Measurements from ENCODE around the gene SMOC2. TPM values are rescaled to one million over a fixed set of nuclear protein-coding genes. Genes with fewer than 3 reads are reported as not detected.

Gene SMOC2
- total RNA-seq, 4 donors from 2014 or later: 9.0 to 25.7 (median 15.2) TPM

GRCh38 chr6:168441434-168442391 is 729 bp downstream of the SMOC2 start:
- peak overlapping the region in 2 of 3 donors; percentile 23 to 67 for H3K4me3 ChIP-seq (replicated peaks in 1 of 3)
- intact Hi-C loops (cut with DNase I): no loop called here
- DNase-seq: no peak
- peak overlapping the region in 1 of 3 donors; percentile 67 for H3K27ac ChIP-seq
- H3K27me3 ChIP-seq: no peaks in the 10 kb centered on the region
- H3K36me3 ChIP-seq: no peaks in the 10 kb centered on the region
- peaks cover 12 to 25% of the 10 kb centered on the region in 2 donors for H3K4me1 ChIP-seq
- H3K9me3 ChIP-seq: no peaks in the 10 kb centered on the region
- 4 to 10% methylated on average over 30 of the region's 87 CpGs for WGBS, 2 donors
- no peak for TF ChIP-seq POLR2A (IDR thresholded peaks at IDR 0.05)
- TF ChIP-seq CTCF (IDR thresholded peaks at IDR 0.05): peak in 1 of 6 experiments; percentile 0

GRCh38 chr6:168442646-168443045 is 1.7 kb downstream of the SMOC2 start:
- Histone ChIP-seq H3K4me1 (peaks cover 15 to 34% of the 10 kb centered on the region in 2 donors), H3K4me3 (replicated peaks in 1 of 3) (no peak overlapping the region), H3K9me3 (no peaks in the 10 kb centered on the region), H3K36me3 (no peaks in the 10 kb centered on the region), H3K27ac (no peak overlapping the region), H3K27me3 (no peaks in the 10 kb centered on the region)
- WGBS, 2 donors: 50 to 53% methylated on average over 5 of the region's 5 CpGs
- intact Hi-C loops (cut with DNase I): no loop called here
- TF ChIP-seq POLR2A (IDR thresholded peaks at IDR 0.05) (no peak), CTCF (IDR thresholded peaks at IDR 0.05) (no peak)
- no peak for DNase-seq

DNA sequence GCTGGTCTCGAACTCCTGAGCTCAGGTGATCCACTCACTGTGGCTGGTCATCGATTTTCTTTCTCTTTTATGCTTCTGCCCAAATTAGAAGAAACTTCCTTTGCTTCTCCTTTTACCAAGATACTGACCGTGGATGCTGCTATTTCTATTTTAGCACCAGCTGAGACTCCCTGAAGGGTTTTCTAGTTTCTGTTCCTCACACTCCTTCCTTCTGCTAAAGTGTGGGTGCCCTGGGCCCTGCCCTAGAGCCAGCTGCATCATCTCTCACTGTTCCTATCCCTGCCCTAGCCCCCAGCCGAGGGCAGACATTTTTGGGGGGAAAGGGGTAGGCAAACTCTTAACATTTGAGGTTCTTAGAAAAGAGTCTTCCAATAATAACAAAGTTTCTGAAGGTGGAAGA is 6.3 kb downstream of the SMOC2 start:
- H3K4me3 ChIP-seq (replicated peaks in 1 of 3): no peak overlapping the region
- peak overlapping the region in 1 of 3 donors; percentile 12 for H3K27ac ChIP-seq
- no peak for DNase-seq
- H3K36me3 ChIP-seq: no peaks in the 10 kb centered on the region
- 81 to 87% methylated on average over 4 of the region's 4 CpGs for WGBS, 2 donors
- no peaks in the 10 kb centered on the region for H3K27me3 ChIP-seq
- intact Hi-C loops (cut with DNase I): no loop called here
- no peaks in the 10 kb centered on the region for H3K9me3 ChIP-seq
- TF ChIP-seq CTCF (IDR thresholded peaks at IDR 0.05): no peak
- TF ChIP-seq POLR2A (IDR thresholded peaks at IDR 0.05): no peak
- peaks cover 5 to 20% of the 10 kb centered on the region in 2 donors for H3K4me1 ChIP-seq

DNA sequence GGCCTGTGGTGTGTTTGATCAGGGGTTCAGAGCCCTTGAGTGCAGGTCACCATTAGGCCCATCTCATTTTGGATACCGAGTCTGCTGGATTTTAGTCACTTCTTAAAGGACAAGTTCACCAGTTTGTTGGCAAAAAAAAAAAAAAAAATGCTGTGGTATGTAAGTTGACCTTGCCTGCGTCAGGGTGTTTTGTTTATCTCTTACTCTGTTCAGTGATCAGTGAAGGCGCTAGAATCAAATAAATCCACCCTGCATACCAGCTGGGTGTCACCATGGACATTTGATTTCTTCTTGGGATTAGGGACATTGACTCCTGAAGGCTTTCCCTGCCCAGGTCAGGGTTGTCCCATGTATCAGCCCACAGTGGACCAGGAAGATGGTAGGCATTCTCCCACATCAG is 6.7 kb downstream of the SMOC2 start:
- Histone ChIP-seq H3K27ac (peak overlapping the region in 1 of 3 donors; percentile 12), H3K4me3 (replicated peaks in 1 of 3) (no peak overlapping the region), H3K27me3 (no peaks in the 10 kb centered on the region), H3K4me1 (peaks cover 3 to 20% of the 10 kb centered on the region in 2 donors), H3K36me3 (no peaks in the 10 kb centered on the region), H3K9me3 (no peaks in the 10 kb centered on the region)
- no peak for DNase-seq
- intact Hi-C loops (cut with DNase I): no loop called here
- WGBS, 2 donors: 81 to 87% methylated on average over 3 of the region's 3 CpGs
- TF ChIP-seq CTCF (IDR thresholded peaks at IDR 0.05): no peak
- TF ChIP-seq POLR2A (IDR thresholded peaks at IDR 0.05): no peak

DNA sequence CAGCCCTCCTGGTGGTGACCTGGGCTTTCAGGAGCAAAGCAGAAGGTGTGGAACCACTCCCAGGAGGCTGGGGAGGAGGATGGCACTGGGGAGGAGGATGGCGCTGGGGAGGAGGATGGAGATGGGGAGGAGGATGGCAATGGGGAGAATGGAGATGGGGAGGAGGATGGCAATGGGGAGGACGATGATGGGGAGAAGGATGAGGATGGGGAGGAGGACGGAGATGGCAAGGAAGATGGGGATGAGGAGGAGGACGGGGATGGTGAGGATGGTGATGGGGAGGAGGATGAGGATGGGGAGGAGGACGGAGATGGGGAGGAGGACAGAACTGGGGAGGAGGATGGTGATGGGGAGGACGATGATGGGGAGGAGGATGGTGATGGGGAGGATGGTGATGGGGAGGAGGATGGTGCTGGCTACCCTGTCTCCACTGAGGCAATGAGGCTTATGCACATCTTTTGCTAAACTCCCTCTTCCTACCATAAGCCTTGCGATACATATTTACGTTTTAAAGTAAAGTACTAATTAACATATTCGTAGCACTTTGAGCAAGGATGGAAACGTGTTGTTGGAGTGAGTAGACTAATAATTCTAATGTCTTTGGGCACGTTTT is 7.4 kb downstream of the SMOC2 start:
- H3K27ac ChIP-seq: no peak overlapping the region
- no peak for DNase-seq
- 89 to 93% methylated on average over 11 of the region's 11 CpGs for WGBS, 2 donors
- no peaks in the 10 kb centered on the region for H3K36me3 ChIP-seq
- H3K4me3 ChIP-seq (replicated peaks in 1 of 3): no peak overlapping the region
- TF ChIP-seq CTCF (IDR thresholded peaks at IDR 0.05) (no peak), POLR2A (IDR thresholded peaks at IDR 0.05) (no peak)
- no peaks in the 10 kb centered on the region for H3K9me3 ChIP-seq
- no peaks in the 10 kb centered on the region for H3K27me3 ChIP-seq
- intact Hi-C loops (cut with DNase I): no loop called here
- peaks cover 3 to 25% of the 10 kb centered on the region in 2 donors for H3K4me1 ChIP-seq

All from thyroid gland (tissue), 4 donors.